ENCODE results near the gene CAP2. TPM values are rescaled to one million over a fixed set of nuclear protein-coding genes. Genes with fewer than 3 reads are reported as not detected.
"Not testable (repeated sequence)": the region's sequence is repeated elsewhere in the genome, so short reads cannot be mapped to it uniquely, and the experiment has no call there.

The CAP2 gene
- total and polyA plus RNA-seq, 5 experiments from 2014 or later: not detected

- DNase-seq: no peak
- Mint-ChIP-seq H3K36me3 (no peaks in the 10 kb centered on the region), H3K27ac (no peak overlapping the region), H3K27me3 (peaks cover 0 to 9% (median 4%) of the 10 kb centered on the region in 5 donors), H3K4me3 (no peak overlapping the region), H3K9me3 (no peaks in the 10 kb centered on the region), H3K4me1 (no peaks in the 10 kb centered on the region)
- POLR2A ChIA-PET: no interaction called here
- no peak for ATAC-seq
Observed at GRCh38 chr6:17505767-17506280, 112.4 kb downstream of the CAP2 start.

GRCh38 chr6:17506531-17506930 lies 113.1 kb downstream of the CAP2 start:
- no peak overlapping the region for H3K27ac Mint-ChIP-seq

DNA sequence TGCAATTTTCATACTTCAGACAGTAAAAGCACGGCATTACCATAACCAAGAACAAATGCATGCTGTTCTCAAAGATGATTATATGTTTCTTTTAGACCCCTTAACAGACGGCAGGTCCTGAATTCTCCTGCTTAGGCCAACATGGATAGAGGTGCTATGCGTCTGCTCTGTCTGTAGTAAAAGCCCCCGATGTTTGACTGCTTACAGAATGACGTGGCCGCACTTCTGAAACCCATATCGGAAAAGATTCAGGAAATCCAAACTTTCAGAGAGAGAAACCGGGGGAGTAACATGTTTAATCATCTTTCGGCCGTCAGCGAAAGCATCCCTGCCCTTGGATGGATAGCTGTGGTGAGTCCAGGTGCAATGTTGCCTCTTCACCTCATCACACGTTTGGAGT lies 113.6 kb downstream of the CAP2 start:
- H3K4me3 Mint-ChIP-seq: no peak overlapping the region
- H3K27ac Mint-ChIP-seq: no peak overlapping the region
- no peaks in the 10 kb centered on the region for H3K9me3 Mint-ChIP-seq
- DNase-seq (no peak), ATAC-seq (no peak)
- H3K36me3 Mint-ChIP-seq: no peaks in the 10 kb centered on the region
- H3K27me3 Mint-ChIP-seq: peaks cover 0 to 10% (median 4%) of the 10 kb centered on the region in 5 donors
- no peaks in the 10 kb centered on the region for H3K4me1 Mint-ChIP-seq
- POLR2A ChIA-PET: no interaction called here

More at GRCh38 chr6:17506531-17506930, 113.1 kb downstream of the CAP2 start:
- Mint-ChIP-seq H3K4me1 (no peaks in the 10 kb centered on the region), H3K36me3 (no peaks in the 10 kb centered on the region), H3K4me3 (no peak overlapping the region), H3K27me3 (peaks cover 0 to 10% (median 4%) of the 10 kb centered on the region in 5 donors), H3K9me3 (no peaks in the 10 kb centered on the region)
- DNase-seq: no peak
- no peak for ATAC-seq
- POLR2A ChIA-PET: no interaction called here

DNA sequence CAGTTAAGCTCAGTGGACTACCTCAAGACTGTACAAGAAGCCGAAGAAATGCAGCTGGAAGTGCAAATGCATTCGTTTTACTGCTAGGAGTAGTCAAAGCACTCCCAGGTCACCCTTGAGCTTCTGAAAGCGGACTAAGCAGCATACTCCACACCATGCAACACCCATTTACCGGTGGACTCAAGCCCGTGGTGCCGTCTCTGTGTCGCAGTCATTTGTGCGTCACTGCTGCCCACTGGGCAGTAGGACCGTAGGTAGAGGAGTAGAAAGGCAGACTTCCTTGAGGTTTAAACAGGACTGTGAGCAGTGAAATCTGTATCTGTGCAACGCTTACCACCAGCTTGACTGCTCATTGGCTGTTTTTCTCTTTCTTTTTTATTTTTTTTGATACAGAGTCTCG lies 117.7 kb downstream of the CAP2 start:
- H3K27ac Mint-ChIP-seq: no peak overlapping the region
- no peaks in the 10 kb centered on the region for H3K9me3 Mint-ChIP-seq
- ATAC-seq: no peak
- POLR2A ChIA-PET: no interaction called here
- no peaks in the 10 kb centered on the region for H3K36me3 Mint-ChIP-seq
- DNase-seq: no peak
- H3K4me1 Mint-ChIP-seq: no peaks in the 10 kb centered on the region
- peaks cover 0 to 10% (median 4%) of the 10 kb centered on the region in 5 donors for H3K27me3 Mint-ChIP-seq
- no peak overlapping the region for H3K4me3 Mint-ChIP-seq

- H3K27me3 Mint-ChIP-seq: peaks cover 0 to 10% (median 4%) of the 10 kb centered on the region in 5 donors
- ATAC-seq (no peak), DNase-seq (no peak)
- H3K4me3 Mint-ChIP-seq: no peak overlapping the region
- H3K9me3 Mint-ChIP-seq: no peaks in the 10 kb centered on the region
- POLR2A ChIA-PET: no interaction called here
- no peaks in the 10 kb centered on the region for H3K36me3 Mint-ChIP-seq
- H3K4me1 Mint-ChIP-seq: no peaks in the 10 kb centered on the region
- H3K27ac Mint-ChIP-seq: no peak overlapping the region
Observed at GRCh38 chr6:17511580-17511979, 118.2 kb downstream of the CAP2 start.

DNA sequence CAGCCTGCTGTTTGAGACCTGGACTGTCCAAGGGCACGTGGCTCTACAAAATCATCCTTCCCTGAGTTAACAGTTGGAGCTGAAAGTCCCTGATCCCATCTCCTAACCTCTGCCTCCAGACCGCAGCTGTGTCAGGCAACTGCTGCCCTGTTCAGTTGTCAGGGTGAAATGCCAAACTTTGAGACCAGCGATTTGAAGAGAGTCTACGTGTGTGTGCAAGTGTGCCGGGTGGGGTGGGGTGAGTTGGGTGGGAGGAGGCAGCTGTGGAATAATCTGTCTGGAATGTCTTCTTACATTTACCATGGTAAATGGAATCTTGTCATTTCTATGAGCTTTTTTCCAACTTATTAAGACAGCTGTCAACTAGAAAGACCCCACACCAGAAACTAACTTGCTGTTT lies 125.7 kb downstream of the CAP2 start:
- H3K9me3 Mint-ChIP-seq: no peaks in the 10 kb centered on the region
- H3K27ac Mint-ChIP-seq: no peak overlapping the region
- no peak for ATAC-seq
- no peak overlapping the region for H3K4me3 Mint-ChIP-seq
- DNase-seq: no peak
- H3K4me1 Mint-ChIP-seq: no peaks in the 10 kb centered on the region
- no peaks in the 10 kb centered on the region for H3K36me3 Mint-ChIP-seq
- peaks cover 0 to 9% (median 7%) of the 10 kb centered on the region in 5 donors for H3K27me3 Mint-ChIP-seq
- POLR2A ChIA-PET: no interaction called here

- Mint-ChIP-seq H3K4me1 (no peaks in the 10 kb centered on the region), H3K27ac (no peak overlapping the region), H3K27me3 (peaks cover 0 to 9% (median 7%) of the 10 kb centered on the region in 5 donors), H3K36me3 (no peaks in the 10 kb centered on the region), H3K4me3 (no peak overlapping the region), H3K9me3 (peaks cover 0 to 2% (median 0%) of the 10 kb centered on the region in 9 donors)
- no peak for ATAC-seq
- DNase-seq: no peak
- POLR2A ChIA-PET: no interaction called here
Observed at GRCh38 chr6:17525637-17526036, 132.2 kb downstream of the CAP2 start.

GRCh38 chr6:17527076-17527475 lies 133.7 kb downstream of the CAP2 start:
- DNase-seq (no peak), ATAC-seq (no peak)

GRCh38 chr6:17530321-17530835 lies 137.0 kb downstream of the CAP2 start:
- DNase-seq (no peak), ATAC-seq (no peak)
- Mint-ChIP-seq H3K27ac (no peak overlapping the region), H3K9me3 (peaks cover 0 to 1% (median 0%) of the 10 kb centered on the region in 9 donors), H3K36me3 (no peaks in the 10 kb centered on the region), H3K4me3 (no peak overlapping the region), H3K4me1 (no peaks in the 10 kb centered on the region), H3K27me3 (peaks cover 0 to 11% (median 6%) of the 10 kb centered on the region in 5 donors)
- POLR2A ChIA-PET: no interaction called here

More at GRCh38 chr6:17527076-17527475, 133.7 kb downstream of the CAP2 start:
- POLR2A ChIA-PET: no interaction called here
- no peak overlapping the region for H3K27ac Mint-ChIP-seq
- H3K36me3 Mint-ChIP-seq: no peaks in the 10 kb centered on the region
- peaks cover 0 to 10% (median 9%) of the 10 kb centered on the region in 5 donors for H3K27me3 Mint-ChIP-seq
- H3K4me1 Mint-ChIP-seq: no peaks in the 10 kb centered on the region
- H3K9me3 Mint-ChIP-seq: peaks cover 0 to 2% (median 0%) of the 10 kb centered on the region in 9 donors
- H3K4me3 Mint-ChIP-seq: no peak overlapping the region

- Mint-ChIP-seq H3K27ac (no peak overlapping the region), H3K4me1 (no peaks in the 10 kb centered on the region), H3K9me3 (no peaks in the 10 kb centered on the region), H3K36me3 (no peaks in the 10 kb centered on the region), H3K4me3 (no peak overlapping the region), H3K27me3 (peaks cover 4 to 16% (median 9%) of the 10 kb centered on the region in 5 donors)
- DNase-seq (no peak), ATAC-seq (no peak)
- POLR2A ChIA-PET: no interaction called here
Observed at GRCh38 chr6:17536586-17536985, 143.2 kb downstream of the CAP2 start.

GRCh38 chr6:17542243-17542642 lies 148.8 kb downstream of the CAP2 start:
- ATAC-seq (no peak), DNase-seq (no peak)
- H3K4me1 Mint-ChIP-seq: no peaks in the 10 kb centered on the region
- peaks cover 1 to 11% (median 6%) of the 10 kb centered on the region in 5 donors for H3K27me3 Mint-ChIP-seq
- H3K27ac Mint-ChIP-seq: peak overlapping the region in 1 of 10 donors; percentile 36
- H3K36me3 Mint-ChIP-seq: no peaks in the 10 kb centered on the region
- no peak overlapping the region for H3K4me3 Mint-ChIP-seq
- POLR2A ChIA-PET: interaction anchor here (0.6 kb wide), 1 partner anchor 27 kb away, joined by 3 read pairs; no protein-coding TSS in a partner anchor
- H3K9me3 Mint-ChIP-seq: peaks cover 0 to 5% (median 0%) of the 10 kb centered on the region in 9 donors

DNA sequence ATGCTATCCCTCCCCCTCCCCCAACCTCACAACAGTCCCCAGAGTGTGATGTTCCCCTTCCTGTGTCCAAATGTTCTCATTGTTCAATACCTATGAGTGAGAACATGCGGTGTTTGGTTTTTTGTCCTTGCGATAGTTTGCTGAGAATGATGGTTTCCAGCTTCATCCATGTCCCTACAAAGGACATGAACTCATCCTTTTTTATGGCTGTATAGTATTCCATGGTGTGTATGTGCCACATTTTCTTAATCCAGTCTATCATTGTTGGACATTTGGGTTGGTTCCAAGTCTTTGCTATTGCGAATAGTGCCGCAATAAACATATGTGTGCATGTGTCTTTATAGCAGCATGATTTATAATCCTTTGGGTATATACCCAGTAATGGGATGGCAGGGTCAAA lies 152.3 kb downstream of the CAP2 start:
- H3K36me3 Mint-ChIP-seq, DNase-seq, H3K4me1 Mint-ChIP-seq, H3K9me3 Mint-ChIP-seq, ATAC-seq, H3K4me3 Mint-ChIP-seq, POLR2A ChIA-PET, H3K27ac Mint-ChIP-seq: not testable (repeated sequence)
- peaks cover 0 to 19% (median 2%) of the 10 kb centered on the region in 5 donors for H3K27me3 Mint-ChIP-seq

DNA sequence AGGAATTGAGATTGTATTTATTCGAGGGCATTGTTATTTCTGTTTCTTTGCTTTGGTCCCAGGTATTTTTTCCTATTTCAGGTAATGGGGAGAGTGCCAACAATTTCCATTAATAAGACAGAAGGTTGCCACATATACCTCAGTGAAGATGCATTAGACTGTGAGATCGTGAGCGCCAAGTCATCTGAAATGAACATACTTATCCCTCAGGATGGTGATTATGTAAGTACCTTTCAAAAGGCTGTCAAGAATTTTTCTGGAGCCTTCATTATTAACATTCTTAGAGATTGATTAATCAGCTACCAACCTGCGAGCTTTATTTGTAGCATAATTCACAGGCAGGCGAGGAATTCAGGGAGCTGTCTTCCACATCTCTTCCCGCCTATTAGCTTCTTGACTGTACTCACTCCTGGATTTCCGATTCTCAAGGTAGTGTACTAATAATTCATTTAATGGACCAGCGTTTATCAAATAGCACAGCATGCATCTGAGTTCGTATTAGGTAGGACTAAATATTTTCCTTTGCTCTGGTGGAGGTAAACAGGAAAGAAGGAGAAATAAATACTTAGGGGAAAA lies 158.1 kb downstream of the CAP2 start:
- Mint-ChIP-seq H3K4me1 (no peaks in the 10 kb centered on the region), H3K4me3 (no peak overlapping the region), H3K27me3 (peaks cover 3 to 17% (median 5%) of the 10 kb centered on the region in 5 donors), H3K9me3 (no peaks in the 10 kb centered on the region), H3K27ac (no peak overlapping the region), H3K36me3 (no peaks in the 10 kb centered on the region)
- DNase-seq (no peak), ATAC-seq (no peak)
- POLR2A ChIA-PET: no interaction called here

GRCh38 chr6:17552861-17553260 lies 159.5 kb downstream of the CAP2 start:
- Mint-ChIP-seq H3K27ac (no peak overlapping the region), H3K4me3 (no peak overlapping the region), H3K4me1 (no peaks in the 10 kb centered on the region), H3K36me3 (no peaks in the 10 kb centered on the region), H3K9me3 (no peaks in the 10 kb centered on the region), H3K27me3 (peaks cover 2 to 6% (median 3%) of the 10 kb centered on the region in 5 donors)
- ATAC-seq: no peak
- no peak for DNase-seq
- POLR2A ChIA-PET: no interaction called here
